ENCODE data around the gene PTK6.

GRCh38 chr20:63501818-63502670 is 35.1 kb downstream of the PTK6 start:
- TF ChIP-seq, protein P1, sequence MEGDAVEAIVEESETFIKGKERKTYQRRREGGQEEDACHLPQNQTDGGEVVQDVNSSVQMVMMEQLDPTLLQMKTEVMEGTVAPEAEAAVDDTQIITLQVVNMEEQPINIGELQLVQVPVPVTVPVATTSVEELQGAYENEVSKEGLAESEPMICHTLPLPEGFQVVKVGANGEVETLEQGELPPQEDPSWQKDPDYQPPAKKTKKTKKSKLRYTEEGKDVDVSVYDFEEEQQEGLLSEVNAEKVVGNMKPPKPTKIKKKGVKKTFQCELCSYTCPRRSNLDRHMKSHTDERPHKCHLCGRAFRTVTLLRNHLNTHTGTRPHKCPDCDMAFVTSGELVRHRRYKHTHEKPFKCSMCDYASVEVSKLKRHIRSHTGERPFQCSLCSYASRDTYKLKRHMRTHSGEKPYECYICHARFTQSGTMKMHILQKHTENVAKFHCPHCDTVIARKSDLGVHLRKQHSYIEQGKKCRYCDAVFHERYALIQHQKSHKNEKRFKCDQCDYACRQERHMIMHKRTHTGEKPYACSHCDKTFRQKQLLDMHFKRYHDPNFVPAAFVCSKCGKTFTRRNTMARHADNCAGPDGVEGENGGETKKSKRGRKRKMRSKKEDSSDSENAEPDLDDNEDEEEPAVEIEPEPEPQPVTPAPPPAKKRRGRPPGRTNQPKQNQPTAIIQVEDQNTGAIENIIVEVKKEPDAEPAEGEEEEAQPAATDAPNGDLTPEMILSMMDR (IDR thresholded peaks at IDR 0.05; ENCODE audit: low read depth, low read length, poor library complexity, severe bottlenecking) = no peak
- TF ChIP-seq EZH2phosphoT487 (IDR thresholded peaks at IDR 0.05; ENCODE audit: borderline replicate concordance, low read length) = no peak
